Sigmoid colon (tissue), 7 donors: Measurements from ENCODE around the gene CPNE4. TPM values are rescaled to one million over a fixed set of nuclear protein-coding genes. Genes with fewer than 3 reads are reported as not detected.

Experiments used
- DNase-seq: peaks from one replicate; pipeline ENCODE4 v3.0.0-alpha.2; 2019
- H3K27ac ChIP-seq, 4 donors: fragments of 200-600 bp; sonication (generic); one replicate each; pipeline ENCODE4 v1.5.1; 2016 to 2019; ENCODE audit warnings: mild to moderate bottlenecking in 1 of 4
- H3K27me3 ChIP-seq, 3 donors: fragments of 200-600 bp; sonication (generic); one replicate each; pipeline ENCODE4 v1.5.1; 2019; ENCODE audit warnings: mild to moderate bottlenecking in 1 of 3
- H3K36me3 ChIP-seq, 4 donors: fragments of 200-600 bp; sonication (generic); one replicate each; pipeline ENCODE4 v1.5.1; 2016 to 2019
- H3K4me1 ChIP-seq, 4 donors: fragments of 200-600 bp; sonication (generic); one replicate each; pipeline ENCODE4 v1.5.1; 2017 to 2019
- H3K4me3 ChIP-seq, 4 donors: fragments of 200-600 bp; sonication (generic); one replicate each; pipeline ENCODE4 v1.5.1; 2017 to 2019; ENCODE audit warnings: mild to moderate bottlenecking in 2 of 4, moderate library complexity in 1 of 4
- H3K9me3 ChIP-seq, 4 donors: fragments of 200-600 bp in 3 of 4; sonication (generic) in 3 of 4; one replicate each; pipeline versions ENCODE4 v1.5.1 to v1.6.1; 2013 to 2019
- CTCF ChIP-seq, 4 experiments: fragments of 450-650 bp in 3 of 4; fragments of 200-600 bp in 1 of 4; IDR thresholded peaks; one replicate each; pipeline ENCODE4 v1.5.1; 2016 to 2019; ENCODE audit warnings: antibody characterized with exemption in 4 of 4, mild to moderate bottlenecking in 3 of 4, moderate library complexity in 2 of 4
- EP300 ChIP-seq, 4 donors: sonication (generic); formaldehyde crosslinking; IDR thresholded peaks; one replicate each; pipeline ENCODE4 v1.6.1; 2017; ENCODE audit warnings: antibody characterized with exemption in 4 of 4
- POLR2A ChIP-seq, 2 donors: fragments of 450-650 bp; IDR thresholded peaks; one replicate each; pipeline ENCODE4 v1.6.1; 2016; ENCODE audit warnings: antibody characterized with exemption in 2 of 2, mild to moderate bottlenecking in 2 of 2, moderate library complexity in 2 of 2
- POLR2AphosphoS5 ChIP-seq, 4 donors: sonication (generic); formaldehyde crosslinking; IDR thresholded peaks; one replicate each; pipeline ENCODE4 v1.6.1; 2017; ENCODE audit warnings: antibody characterized with exemption in 4 of 4
- WGBS, 2 donors: extraction: QIAGEN DNeasy Blood & Tissue Kit; methylation state at CpG; one replicate each; pipeline ENCODE4 v1.1.7; 2013; 5-methylcytosine and 5-hydroxymethylcytosine counted together
- intact Hi-C: fragments of 100-400 bp; cut with DNase I; formaldehyde crosslinking; loops from one replicate; pipeline ENCODE4 v1.15.1; 2023
- polyA plus RNA-seq, 3 donors: library from polyadenylated mRNA; stranded (reverse); fragments of 200-250 nt; gene quantifications; one replicate each; pipeline ENCODE4 v1.2.3, GENCODE V29; 2013
- total RNA-seq, 4 donors: library from RNA; depleted of rRNA; stranded (reverse); fragments of >200 nt; gene quantifications; one replicate each; pipeline ENCODE4 v1.1.0, GENCODE V29; 2016
- donor health status: healthy with polysubstance abuse.
- donor health status: Bipolar disorder and iron deficiency.
- donor health status: healthy.

Gene CPNE4
- total and polyA plus RNA-seq, 7 donors = 0.23 to 1.1 (median 0.54) TPM; not detected in 2

- DNase-seq = no peak
- intact Hi-C loops = no loop called here
- 64 to 86% methylated on average over 6 of the region's 6 CpGs for WGBS, 2 donors
- Histone ChIP-seq H3K27ac (no peak overlapping the region), H3K27me3 (no peaks in the 10 kb centered on the region), H3K4me3 (no peak overlapping the region), H3K4me1 (no peaks in the 10 kb centered on the region), H3K9me3 (no peaks in the 10 kb centered on the region), H3K36me3 (no peaks in the 10 kb centered on the region)
- TF ChIP-seq POLR2A (IDR thresholded peaks at IDR 0.05) = no peak
- TF ChIP-seq POLR2AphosphoS5 (IDR thresholded peaks at IDR 0.05) = no peak
- TF ChIP-seq EP300 (IDR thresholded peaks at IDR 0.05) = no peak
Observed at GRCh38 chr3:131690800-131691199, 344.0 kb downstream of the CPNE4 start.

GRCh38 chr3:131688370-131688769 is 346.4 kb downstream of the CPNE4 start:
- Histone ChIP-seq H3K27ac (no peak overlapping the region), H3K4me1 (no peaks in the 10 kb centered on the region), H3K9me3 (no peaks in the 10 kb centered on the region), H3K36me3 (no peaks in the 10 kb centered on the region), H3K27me3 (no peaks in the 10 kb centered on the region), H3K4me3 (no peak overlapping the region)
- TF ChIP-seq POLR2A (IDR thresholded peaks at IDR 0.05) = no peak
- no peak for TF ChIP-seq EP300 (IDR thresholded peaks at IDR 0.05)
- TF ChIP-seq CTCF (IDR thresholded peaks at IDR 0.05) = no peak
- TF ChIP-seq POLR2AphosphoS5 (IDR thresholded peaks at IDR 0.05) = no peak
- DNase-seq = no peak
- 65 to 74% methylated on average over 3 of the region's 3 CpGs for WGBS, 2 donors
- intact Hi-C loops = no loop called here

- H3K9me3 ChIP-seq = no peaks in the 10 kb centered on the region
- no peaks in the 10 kb centered on the region for H3K4me1 ChIP-seq
- intact Hi-C loops = no loop called here
- no peak for TF ChIP-seq POLR2A (IDR thresholded peaks at IDR 0.05)
- TF ChIP-seq CTCF (IDR thresholded peaks at IDR 0.05) = no peak
- no peaks in the 10 kb centered on the region for H3K27me3 ChIP-seq
- no peak for DNase-seq
- H3K4me3 ChIP-seq = no peak overlapping the region
- 70 to 75% methylated on average over 4 of the region's 4 CpGs for WGBS, 2 donors
- no peak overlapping the region for H3K27ac ChIP-seq
- no peaks in the 10 kb centered on the region for H3K36me3 ChIP-seq
Observed at GRCh38 chr3:131669600-131669999, 365.2 kb downstream of the CPNE4 start.

GRCh38 chr3:131658771-131659170 is 376.0 kb downstream of the CPNE4 start:
- DNase-seq = no peak
- TF ChIP-seq POLR2AphosphoS5 (IDR thresholded peaks at IDR 0.05) (no peak), POLR2A (IDR thresholded peaks at IDR 0.05) (no peak), CTCF (IDR thresholded peaks at IDR 0.05) (no peak), EP300 (IDR thresholded peaks at IDR 0.05) (no peak)
- H3K9me3 ChIP-seq = no peaks in the 10 kb centered on the region
- H3K4me3 ChIP-seq = no peak overlapping the region
- no peaks in the 10 kb centered on the region for H3K4me1 ChIP-seq
- intact Hi-C loops = no loop called here
- WGBS, 2 donors = 90 to 91% methylated on average over 1 of the region's 1 CpG
- H3K36me3 ChIP-seq = no peaks in the 10 kb centered on the region
- H3K27ac ChIP-seq = no peak overlapping the region
- no peaks in the 10 kb centered on the region for H3K27me3 ChIP-seq

GRCh38 chr3:131658115-131658514 is 376.7 kb downstream of the CPNE4 start:
- no peak overlapping the region for H3K27ac ChIP-seq
- TF ChIP-seq EP300 (IDR thresholded peaks at IDR 0.05) (no peak), POLR2AphosphoS5 (IDR thresholded peaks at IDR 0.05) (no peak), CTCF (IDR thresholded peaks at IDR 0.05) (no peak), POLR2A (IDR thresholded peaks at IDR 0.05) (no peak)
- 59 to 71% methylated on average over 3 of the region's 3 CpGs for WGBS, 2 donors

More at GRCh38 chr3:131658115-131658514, 376.7 kb downstream of the CPNE4 start:
- Histone ChIP-seq H3K36me3 (no peaks in the 10 kb centered on the region), H3K4me1 (no peaks in the 10 kb centered on the region), H3K27me3 (no peaks in the 10 kb centered on the region), H3K4me3 (no peak overlapping the region), H3K9me3 (no peaks in the 10 kb centered on the region)
- no peak for DNase-seq
- intact Hi-C loops = no loop called here
